ENCODE measurements around the gene ABHD1. TPM values are rescaled to one million over a fixed set of nuclear protein-coding genes. Genes with fewer than 3 reads are reported as not detected.

Gene ABHD1
- total and polyA plus RNA-seq, 8 donors = 0.26 to 0.99 (median 0.34) TPM; not detected in 1

GRCh38 chr2:27147935-27148334, 24.3 kb downstream of the ABHD1 start:
- Histone ChIP-seq H3K27ac (no peak overlapping the region), H3K4me1 (no peaks in the 10 kb centered on the region), H3K27me3 (no peaks in the 10 kb centered on the region), H3K36me3 (no peaks in the 10 kb centered on the region), H3K4me3 (no peak overlapping the region), H3K9me3 (no peaks in the 10 kb centered on the region)
- FAIRE-seq (no peak), DNase-seq (peak in 1 of 6 donors; percentile 8), ATAC-seq (no peak)
- WGBS, 2 donors = 85 to 86% methylated on average over 8 of the region's 8 CpGs
- intact Hi-C loops (cut with DNase I) = no loop called here
- TF ChIP-seq CTCF (IDR thresholded peaks at IDR 0.05) = no peak

- no peaks in the 10 kb centered on the region for H3K27me3 ChIP-seq
- ATAC-seq = no peak
- H3K36me3 ChIP-seq = no peaks in the 10 kb centered on the region
- intact Hi-C loops (cut with DNase I) = no loop called here
- H3K4me3 ChIP-seq = no peak within 1 kb of the TSS
- no peaks in the 10 kb centered on the region for H3K9me3 ChIP-seq
- DNase-seq = peak in 1 of 6 donors; percentile 46
- FAIRE-seq = no peak
- no peak within 1 kb of the TSS for H3K27ac ChIP-seq
- no peak for TF ChIP-seq CTCF (IDR thresholded peaks at IDR 0.05)
- H3K4me1 ChIP-seq = no peaks in the 10 kb centered on the region
- WGBS, 2 donors = 64 to 65% methylated on average over 12 of the region's 12 CpGs
These were observed 25.3 kb downstream of the ABHD1 start, which contains the start of gene TCF23 for GRCh38 chr2:27148801-27149439. TCF23 (plus strand) TSS chr2:27149004; CDS start chr2:27149134, 130 bp downstream.

GRCh38 chr2:27149570-27150405, 26.2 kb downstream of the ABHD1 start:
- H3K27ac ChIP-seq = no peak overlapping the region
- no peaks in the 10 kb centered on the region for H3K9me3 ChIP-seq
- no peak for TF ChIP-seq CTCF (IDR thresholded peaks at IDR 0.05)
- no peaks in the 10 kb centered on the region for H3K27me3 ChIP-seq
- 86 to 88% methylated on average over 23 to 29 of the region's 29 CpGs for WGBS, 2 donors
- peak in 1 of 6 donors; percentile 42 for DNase-seq
- no peak for ATAC-seq
- H3K36me3 ChIP-seq = no peaks in the 10 kb centered on the region
- no peak overlapping the region for H3K4me3 ChIP-seq
- intact Hi-C loops (cut with DNase I) = no loop called here
- FAIRE-seq = no peak
- no peaks in the 10 kb centered on the region for H3K4me1 ChIP-seq

GRCh38 chr2:27150639-27151230, 27.1 kb downstream of the ABHD1 start:
- intact Hi-C loops (cut with DNase I) = no loop called here
- 85 to 90% methylated on average over 8 of the region's 8 CpGs for WGBS, 2 donors
- FAIRE-seq = no peak
- Histone ChIP-seq H3K27me3 (no peaks in the 10 kb centered on the region), H3K36me3 (no peaks in the 10 kb centered on the region), H3K4me3 (no peak overlapping the region), H3K4me1 (no peaks in the 10 kb centered on the region), H3K9me3 (no peaks in the 10 kb centered on the region), H3K27ac (no peak overlapping the region)
- TF ChIP-seq CTCF (IDR thresholded peaks at IDR 0.05) = no peak
- no peak for ATAC-seq
- DNase-seq = peak in 1 of 6 donors; percentile 12

Data from pancreas (tissue), 10 donors.